Uterus (tissue), 4 donors: ENCODE measurements around the gene FOXP2. TPM values are rescaled to one million over a fixed set of nuclear protein-coding genes. Genes with fewer than 3 reads are reported as not detected.

Source experiments
- DNase-seq, 2 donors: peaks; one replicate each; pipeline ENCODE4 v3.0.0-alpha.2; 2019 to 2020
- H3K27ac ChIP-seq, 2 donors: fragments of 200-600 bp; sonication (generic); 1 replicate in 1 of 2; 2 replicates in 1 of 2; pipeline ENCODE4 v1.5.1; 2016 to 2018
- H3K27me3 ChIP-seq, 2 donors: fragments of 200-600 bp; sonication (generic); one replicate each; pipeline ENCODE4 v1.5.1; 2018 to 2019; ENCODE audit warnings: control low read depth in 1 of 2
- H3K36me3 ChIP-seq, 2 donors: fragments of 200-600 bp; sonication (generic); one replicate each; pipeline ENCODE4 v1.5.1; 2019; ENCODE audit warnings: control low read depth in 1 of 2
- H3K4me1 ChIP-seq, 2 donors: fragments of 200-600 bp; sonication (generic); one replicate each; pipeline ENCODE4 v1.5.1; 2018 to 2019; ENCODE audit warnings: control low read depth in 1 of 2
- H3K4me3 ChIP-seq, 2 donors: fragments of 200-600 bp; sonication (generic); 1 replicate in 1 of 2; 2 replicates in 1 of 2; pipeline ENCODE4 v1.5.1; 2018 to 2019; ENCODE audit warnings: mild to moderate bottlenecking in 1 of 2
- H3K9me3 ChIP-seq, 2 donors: fragments of 200-600 bp; sonication (generic); one replicate each; pipeline ENCODE4 v1.5.1; 2019; ENCODE audit warnings: control low read depth in 1 of 2
- POLR2A ChIP-seq, 2 donors: fragments of 450-650 bp; IDR thresholded peaks; one replicate each; pipeline ENCODE4 v1.6.1; 2016; ENCODE audit warnings: antibody characterized with exemption in 2 of 2, mild to moderate bottlenecking in 1 of 2, moderate library complexity in 1 of 2
- intact Hi-C: fragments of 100-400 bp; cut with DNase I; formaldehyde crosslinking; loops from one replicate; pipeline ENCODE4 v1.15.1; 2023; ENCODE audit warnings: low total_unique reads
- total RNA-seq, 4 donors: library from RNA; depleted of rRNA in 3 of 4; stranded (reverse); fragments of >200 nt in 3 of 4; gene quantifications; one replicate each; pipeline versions ENCODE4 v1.1.0 to v1.2.4, GENCODE V29; 2014 to 2023
- TF ChIP-seq, protein P1 (sequence below), 4 experiments: fragments of 200-600 bp in 2 of 4; fragments of 450-650 bp in 2 of 4; sonication (generic) in 2 of 4; IDR thresholded peaks; one replicate each; pipeline ENCODE4 v1.5.1; 2016 to 2019; ENCODE audit warnings: antibody characterized with exemption in 4 of 4, mild to moderate bottlenecking in 2 of 4, moderate library complexity in 1 of 4
- donor health status: DM: yes; HTN: yes; CAD: no.

The FOXP2 gene
- total RNA-seq, 4 donors from 2014 or later = 17.6 to 59.3 (median 24.9) TPM

DNA sequence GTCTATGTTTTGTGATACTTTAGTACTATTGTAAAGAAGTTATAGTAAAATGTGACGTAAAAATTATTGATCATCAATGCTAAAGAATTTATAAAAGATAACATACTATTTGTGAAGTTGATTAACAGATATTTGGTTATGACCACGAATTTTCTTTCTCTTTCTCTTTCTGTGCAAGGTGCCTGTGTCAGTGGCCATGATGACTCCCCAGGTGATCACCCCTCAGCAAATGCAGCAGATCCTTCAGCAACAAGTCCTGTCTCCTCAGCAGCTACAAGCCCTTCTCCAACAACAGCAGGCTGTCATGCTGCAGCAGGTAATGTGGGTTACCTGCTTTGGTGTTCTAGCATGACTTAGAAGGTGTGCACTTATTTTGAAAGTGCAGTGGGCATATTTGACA is 213.7 kb downstream of the FOXP2 start:
- intact Hi-C loops = no loop called here
- no peaks in the 10 kb centered on the region for H3K9me3 ChIP-seq
- TF ChIP-seq, protein P1, sequence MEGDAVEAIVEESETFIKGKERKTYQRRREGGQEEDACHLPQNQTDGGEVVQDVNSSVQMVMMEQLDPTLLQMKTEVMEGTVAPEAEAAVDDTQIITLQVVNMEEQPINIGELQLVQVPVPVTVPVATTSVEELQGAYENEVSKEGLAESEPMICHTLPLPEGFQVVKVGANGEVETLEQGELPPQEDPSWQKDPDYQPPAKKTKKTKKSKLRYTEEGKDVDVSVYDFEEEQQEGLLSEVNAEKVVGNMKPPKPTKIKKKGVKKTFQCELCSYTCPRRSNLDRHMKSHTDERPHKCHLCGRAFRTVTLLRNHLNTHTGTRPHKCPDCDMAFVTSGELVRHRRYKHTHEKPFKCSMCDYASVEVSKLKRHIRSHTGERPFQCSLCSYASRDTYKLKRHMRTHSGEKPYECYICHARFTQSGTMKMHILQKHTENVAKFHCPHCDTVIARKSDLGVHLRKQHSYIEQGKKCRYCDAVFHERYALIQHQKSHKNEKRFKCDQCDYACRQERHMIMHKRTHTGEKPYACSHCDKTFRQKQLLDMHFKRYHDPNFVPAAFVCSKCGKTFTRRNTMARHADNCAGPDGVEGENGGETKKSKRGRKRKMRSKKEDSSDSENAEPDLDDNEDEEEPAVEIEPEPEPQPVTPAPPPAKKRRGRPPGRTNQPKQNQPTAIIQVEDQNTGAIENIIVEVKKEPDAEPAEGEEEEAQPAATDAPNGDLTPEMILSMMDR (IDR thresholded peaks at IDR 0.05) = no peak
- no peak for TF ChIP-seq POLR2A (IDR thresholded peaks at IDR 0.05)
- H3K4me1 ChIP-seq = no peaks in the 10 kb centered on the region
- H3K27ac ChIP-seq = no peak overlapping the region
- no peak overlapping the region for H3K4me3 ChIP-seq
- no peaks in the 10 kb centered on the region for H3K27me3 ChIP-seq
- DNase-seq = no peak
- H3K36me3 ChIP-seq = no peaks in the 10 kb centered on the region

DNA sequence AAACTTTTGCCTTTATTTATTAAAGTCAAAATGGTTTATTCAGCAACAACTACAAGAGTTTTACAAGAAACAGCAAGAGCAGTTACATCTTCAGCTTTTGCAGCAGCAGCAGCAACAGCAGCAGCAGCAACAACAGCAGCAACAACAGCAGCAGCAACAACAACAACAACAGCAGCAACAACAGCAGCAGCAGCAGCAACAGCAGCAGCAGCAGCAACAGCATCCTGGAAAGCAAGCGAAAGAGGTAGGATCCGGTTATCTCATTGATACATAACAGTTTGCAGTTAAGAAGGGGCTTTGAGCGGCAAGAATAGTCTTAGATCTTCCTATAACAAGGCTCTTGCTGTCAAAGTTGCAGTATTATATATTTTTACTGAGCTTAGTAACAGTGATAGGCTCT is 215.1 kb downstream of the FOXP2 start:
- no peak for TF ChIP-seq POLR2A (IDR thresholded peaks at IDR 0.05)
- TF ChIP-seq, protein P1 (IDR thresholded peaks at IDR 0.05) = no peak
- no peak overlapping the region for H3K27ac ChIP-seq
- no peaks in the 10 kb centered on the region for H3K36me3 ChIP-seq
- H3K4me3 ChIP-seq = no peak overlapping the region
- no peaks in the 10 kb centered on the region for H3K27me3 ChIP-seq
- H3K4me1 ChIP-seq = no peaks in the 10 kb centered on the region
- H3K9me3 ChIP-seq = no peaks in the 10 kb centered on the region
- intact Hi-C loops = no loop called here
- DNase-seq = no peak

DNA sequence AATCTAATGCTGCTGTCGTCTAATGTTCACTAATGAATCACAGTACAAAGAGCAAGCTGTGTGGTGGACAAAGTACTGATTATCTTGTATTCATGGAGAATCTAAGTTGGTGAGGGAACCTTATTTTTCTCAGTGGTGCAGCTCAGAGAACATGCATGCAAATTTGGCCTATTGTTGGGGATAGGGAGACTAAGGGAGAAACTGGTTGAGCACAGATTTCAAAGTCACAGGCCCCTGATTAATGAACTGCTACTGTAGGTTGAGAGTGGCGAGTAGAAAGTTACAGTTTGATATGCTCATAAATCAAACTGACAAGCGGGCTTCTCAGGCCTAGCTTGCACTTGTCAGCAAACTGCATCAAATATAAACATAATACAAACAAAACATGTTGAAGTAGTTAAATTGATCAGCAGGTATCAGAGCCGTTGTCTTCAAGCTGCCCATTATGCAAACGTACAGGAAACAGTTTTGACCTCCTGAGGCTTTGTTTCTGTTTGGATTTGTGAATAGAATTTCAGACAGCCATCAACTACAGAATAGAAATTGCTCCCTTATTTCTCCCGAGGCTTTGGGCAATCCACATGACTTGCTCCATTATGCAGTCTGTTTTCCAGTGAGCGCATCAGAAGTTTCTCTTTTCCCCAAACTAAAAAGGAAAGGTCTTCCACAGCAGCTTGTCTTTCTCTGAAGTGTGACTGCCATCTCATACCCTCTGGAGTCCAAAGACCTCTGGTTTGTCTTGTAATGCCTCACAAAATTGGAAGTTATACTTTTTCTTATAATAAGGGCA is 215.8 kb downstream of the FOXP2 start:
- Histone ChIP-seq H3K36me3 (no peaks in the 10 kb centered on the region), H3K4me1 (no peaks in the 10 kb centered on the region), H3K27ac (no peak overlapping the region), H3K9me3 (no peaks in the 10 kb centered on the region), H3K4me3 (no peak overlapping the region), H3K27me3 (no peaks in the 10 kb centered on the region)
- no peak for DNase-seq
- TF ChIP-seq POLR2A (IDR thresholded peaks at IDR 0.05) = no peak
- TF ChIP-seq, protein P1 (IDR thresholded peaks at IDR 0.05) = no peak
- intact Hi-C loops = no loop called here

DNA sequence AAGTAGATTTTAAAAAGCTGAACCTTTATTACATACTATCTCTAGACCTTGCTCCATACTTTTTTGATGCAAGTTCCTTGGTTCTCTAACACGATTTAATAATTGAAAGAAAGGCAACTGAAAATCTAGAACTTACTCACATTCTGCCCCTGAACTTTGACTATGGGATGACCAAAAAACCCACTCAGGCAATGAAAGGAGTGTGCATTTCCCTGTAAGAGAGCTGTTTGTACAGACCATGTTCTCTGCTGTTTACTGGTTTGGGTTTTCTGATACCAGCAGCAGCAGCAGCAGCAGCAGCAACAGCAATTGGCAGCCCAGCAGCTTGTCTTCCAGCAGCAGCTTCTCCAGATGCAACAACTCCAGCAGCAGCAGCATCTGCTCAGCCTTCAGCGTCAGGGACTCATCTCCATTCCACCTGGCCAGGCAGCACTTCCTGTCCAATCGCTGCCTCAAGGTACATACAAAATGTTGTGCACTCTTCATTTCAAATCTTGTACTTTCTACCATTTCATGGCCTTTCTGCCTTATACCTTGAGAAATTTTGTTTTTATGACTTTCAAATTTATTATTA is 216.7 kb downstream of the FOXP2 start:
- no peak overlapping the region for H3K27ac ChIP-seq
- H3K4me3 ChIP-seq = no peak overlapping the region
- H3K36me3 ChIP-seq = no peaks in the 10 kb centered on the region
- intact Hi-C loops = no loop called here
- no peaks in the 10 kb centered on the region for H3K27me3 ChIP-seq
- TF ChIP-seq POLR2A (IDR thresholded peaks at IDR 0.05) = no peak
- TF ChIP-seq, protein P1 (IDR thresholded peaks at IDR 0.05) = no peak
- no peak for DNase-seq
- no peaks in the 10 kb centered on the region for H3K4me1 ChIP-seq
- no peaks in the 10 kb centered on the region for H3K9me3 ChIP-seq

DNA sequence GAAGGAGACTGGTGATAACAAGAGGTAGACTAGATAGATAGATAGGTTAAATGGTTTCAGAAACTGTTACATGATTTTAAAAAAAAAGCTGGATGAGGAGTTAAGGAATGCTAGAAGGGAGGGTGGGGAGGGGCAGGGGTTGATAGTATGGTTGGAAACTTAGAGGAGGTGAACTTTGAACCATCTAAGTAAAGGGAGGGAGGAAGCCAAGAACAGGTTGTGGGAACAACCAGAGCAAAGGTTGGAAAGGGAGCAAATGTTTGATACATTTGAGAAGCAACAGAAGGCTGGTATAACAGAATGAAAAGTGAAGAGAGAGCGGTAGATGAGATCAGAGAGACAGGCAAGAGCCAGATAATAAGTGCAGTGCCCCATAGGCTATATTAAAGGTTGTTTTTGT is 224.8 kb downstream of the FOXP2 start:
- TF ChIP-seq POLR2A (IDR thresholded peaks at IDR 0.05) = no peak
- TF ChIP-seq, protein P1 (IDR thresholded peaks at IDR 0.05) = no peak

More for the DNA sequence above, 224.8 kb downstream of the FOXP2 start:
- intact Hi-C loops = no loop called here
- H3K27me3 ChIP-seq = no peaks in the 10 kb centered on the region
- H3K9me3 ChIP-seq = no peaks in the 10 kb centered on the region
- H3K36me3 ChIP-seq = no peaks in the 10 kb centered on the region
- H3K4me1 ChIP-seq = no peaks in the 10 kb centered on the region
- no peak for DNase-seq
- H3K27ac ChIP-seq = no peak overlapping the region
- no peak overlapping the region for H3K4me3 ChIP-seq
